HG02798 (cell line): ENCODE measurements around the gene DHRS3.
"Not testable (repeated sequence)": the region's sequence is repeated elsewhere in the genome, so short reads cannot be mapped to it uniquely, and the experiment has no call there.

ENCODE experiments used
- ATAC-seq: cut with Tn5 transposase; IDR thresholded peaks from one replicate; pipeline ENCODE4 v1.9.1; 2021; ENCODE audit warnings: mild to moderate bottlenecking; ENCODE audit not compliant: unreplicated experiment, poor library complexity

The DHRS3 gene

DNA sequence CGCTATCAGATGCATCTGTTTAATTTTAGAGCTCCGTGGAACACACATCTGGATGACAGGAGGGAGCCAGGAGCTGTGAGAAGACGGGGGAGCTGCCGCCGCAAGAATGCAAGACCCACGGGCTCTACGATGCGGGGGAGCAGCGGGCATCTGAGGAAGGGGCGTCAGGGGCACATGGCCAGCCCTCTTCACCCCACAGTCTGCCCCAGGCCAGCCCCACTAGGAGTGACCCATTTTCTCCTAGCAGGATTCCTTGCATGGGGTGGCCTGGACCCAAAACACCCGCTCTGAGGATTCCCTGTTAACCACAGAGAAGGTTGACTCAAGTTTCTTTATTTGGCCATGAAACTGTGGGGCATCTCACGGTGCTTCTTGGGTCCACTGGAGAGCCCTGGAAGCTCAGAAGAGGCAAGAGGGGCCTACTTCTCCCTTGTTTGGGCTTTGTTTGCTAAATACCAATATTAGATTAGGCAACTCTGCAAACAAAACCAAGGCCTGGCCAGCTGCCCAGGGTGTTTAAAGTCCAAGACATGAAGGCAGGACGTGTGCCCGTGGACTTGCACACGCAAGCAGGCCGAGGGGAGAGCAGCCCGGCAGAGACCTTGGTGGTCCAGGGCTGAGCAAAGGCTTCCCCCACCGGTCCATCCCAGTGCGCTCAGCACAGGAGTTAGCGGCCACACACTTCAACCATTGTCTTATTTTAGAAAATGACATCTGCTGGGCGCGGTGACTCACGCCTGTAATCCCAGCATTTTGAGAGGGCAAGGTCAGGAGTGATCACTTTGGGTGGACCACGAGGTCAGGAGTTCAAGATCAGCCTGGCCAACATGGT is 89.8 kb downstream of the DHRS3 start:
- no peak for ATAC-seq

DNA sequence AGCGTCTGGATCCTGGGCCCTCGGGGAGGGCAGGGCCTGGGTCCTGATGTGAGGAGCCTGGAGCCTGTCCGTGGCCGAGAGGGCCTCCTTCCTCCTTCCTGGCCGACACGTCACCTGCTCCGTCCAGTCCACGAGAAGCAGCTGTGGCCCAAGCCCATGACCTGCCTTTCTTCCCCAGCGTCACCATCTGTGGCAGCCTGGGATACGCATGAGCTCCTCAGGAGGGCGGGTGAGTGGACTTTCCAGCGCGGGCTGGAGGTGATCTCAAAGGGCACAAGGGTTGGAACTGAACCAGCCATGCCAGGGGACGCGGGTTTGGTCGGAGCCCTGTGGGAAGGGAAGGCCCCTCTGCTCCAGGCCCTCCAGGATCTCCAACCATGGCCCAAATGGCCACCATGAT is 90.4 kb downstream of the DHRS3 start:
- no peak for ATAC-seq

DNA sequence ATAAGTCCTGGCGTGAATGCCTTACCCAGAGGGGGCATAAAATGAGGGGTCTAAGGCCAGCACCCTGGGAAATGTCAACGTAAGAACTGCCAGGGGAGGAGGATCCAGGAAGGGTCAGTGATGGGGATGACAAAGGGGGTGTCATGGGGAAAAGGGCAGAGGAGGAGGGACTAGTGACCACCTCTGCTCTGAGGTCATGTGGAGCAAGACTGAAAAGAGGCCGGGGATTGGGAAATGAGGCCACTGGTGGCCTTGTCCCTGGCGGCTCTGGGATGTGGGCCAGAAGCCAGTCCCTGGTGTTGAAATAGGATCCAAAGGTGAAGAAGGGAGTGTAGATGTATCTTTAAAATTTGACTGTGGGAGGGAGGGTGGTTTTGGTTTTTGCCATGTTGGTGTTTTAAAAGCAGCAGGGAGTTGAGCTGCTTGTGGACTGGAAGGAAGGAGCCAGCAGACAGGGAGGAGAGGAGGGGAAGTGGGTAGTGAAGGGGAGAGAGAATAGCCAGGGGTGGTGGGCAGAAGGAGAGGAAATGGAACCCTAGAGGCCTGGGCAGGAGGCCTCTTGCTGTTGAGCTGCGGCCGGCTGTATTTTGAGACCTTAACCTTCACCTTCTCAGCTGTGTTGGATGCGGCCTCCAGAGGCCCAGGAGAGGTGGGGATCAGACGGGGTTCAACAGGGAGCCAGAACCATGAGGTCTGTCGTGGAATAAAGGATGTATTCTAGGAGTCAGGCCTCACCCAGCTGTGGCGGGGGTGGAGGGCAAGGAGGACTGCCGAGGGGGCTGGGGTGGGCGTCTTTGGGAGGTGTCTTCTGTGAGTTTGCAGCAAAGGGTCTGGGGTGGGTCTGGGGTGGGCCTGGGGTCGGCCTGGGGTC is 92.5 kb downstream of the DHRS3 start:
- ATAC-seq: no peak

DNA sequence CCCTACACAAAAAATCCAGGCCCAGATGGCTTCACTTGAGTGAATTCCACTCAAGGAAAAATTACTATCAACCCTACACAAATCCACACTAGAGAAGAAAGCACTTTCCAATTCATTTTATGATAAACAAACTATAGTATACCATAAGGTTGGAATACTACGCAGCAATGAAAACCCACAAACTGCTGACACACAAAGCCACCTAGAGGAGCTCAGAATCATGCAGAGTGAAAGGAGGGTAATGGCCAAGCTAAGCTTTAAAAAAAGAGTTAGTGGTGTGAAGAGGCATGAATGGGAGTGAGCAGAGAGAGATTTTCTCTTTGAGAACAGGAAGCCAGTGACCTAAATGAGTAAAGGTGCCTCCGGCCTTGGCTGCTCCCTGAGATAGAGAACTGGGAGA is 93.7 kb downstream of the DHRS3 start:
- no peak for ATAC-seq

DNA sequence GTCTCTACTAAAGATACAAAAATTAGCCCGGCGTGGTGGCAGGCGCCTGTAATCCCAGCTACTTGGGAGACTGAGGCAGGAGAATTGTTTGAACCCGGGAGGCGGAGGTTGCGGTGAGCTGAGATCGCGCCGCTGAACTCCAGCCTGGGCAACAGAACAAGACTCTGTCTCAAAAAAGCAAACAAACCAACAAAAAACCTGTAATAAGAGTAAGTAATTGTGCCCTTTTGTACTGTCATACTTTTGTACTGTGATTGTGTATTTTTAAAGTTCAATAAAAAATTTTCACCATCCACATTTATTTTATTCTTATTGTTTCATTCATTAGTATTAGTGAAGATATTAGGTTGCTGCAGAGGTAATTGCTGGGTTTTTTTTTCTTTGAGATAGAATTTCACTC is 95.2 kb downstream of the DHRS3 start:
- ATAC-seq: not testable (repeated sequence)

DNA sequence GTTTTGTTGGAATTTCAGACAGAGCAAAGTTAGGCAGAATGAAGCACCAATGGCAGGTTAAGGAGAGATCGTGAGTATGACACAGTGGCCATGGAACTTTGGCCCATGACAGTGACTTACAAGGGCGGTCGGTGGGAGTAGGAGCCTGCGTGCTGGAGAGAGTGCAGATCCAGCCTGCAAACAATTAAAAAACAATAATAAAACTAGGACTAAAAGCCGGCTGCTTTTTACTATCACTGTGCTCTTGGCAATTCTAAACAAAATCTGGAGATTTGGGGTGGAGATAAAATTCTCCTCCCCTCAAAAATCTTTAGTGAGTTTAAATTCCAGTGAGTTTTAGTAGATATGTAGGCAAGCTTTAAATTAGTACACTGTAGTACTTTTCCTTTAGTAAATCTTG is 96.9 kb downstream of the DHRS3 start:
- ATAC-seq: no peak

DNA sequence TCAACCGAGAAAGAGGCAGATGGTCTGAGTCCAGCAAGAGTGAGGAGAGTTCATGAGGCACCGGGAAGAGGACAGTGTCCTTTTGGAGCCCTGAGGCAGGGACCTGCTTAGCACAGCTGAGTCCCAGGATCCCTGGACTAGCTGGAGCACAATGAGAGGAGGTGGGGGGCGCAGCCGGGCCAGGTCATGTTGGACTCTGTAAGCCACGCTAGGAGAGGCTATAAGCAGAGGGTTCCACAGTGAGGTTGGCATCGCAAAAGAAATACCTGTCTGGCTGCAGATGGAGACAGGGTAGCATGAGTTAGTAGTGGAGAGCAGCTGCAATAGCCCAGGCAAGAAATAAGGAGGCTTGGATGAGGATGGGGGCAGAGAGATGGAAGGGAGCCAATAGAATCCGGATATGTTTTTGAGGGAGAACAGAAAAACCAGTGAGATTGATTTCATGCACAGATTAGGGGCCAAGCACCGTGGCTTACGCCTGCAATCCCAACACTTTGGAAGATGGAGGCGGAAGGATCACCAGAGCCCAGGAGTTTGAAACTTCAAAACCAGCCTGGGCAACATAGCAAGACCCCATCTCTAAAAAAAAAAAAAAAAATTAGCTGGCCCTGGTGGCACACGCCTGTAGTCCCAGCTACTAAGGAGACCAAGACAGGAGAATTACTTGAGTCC is 98.2 kb downstream of the DHRS3 start:
- no peak for ATAC-seq

DNA sequence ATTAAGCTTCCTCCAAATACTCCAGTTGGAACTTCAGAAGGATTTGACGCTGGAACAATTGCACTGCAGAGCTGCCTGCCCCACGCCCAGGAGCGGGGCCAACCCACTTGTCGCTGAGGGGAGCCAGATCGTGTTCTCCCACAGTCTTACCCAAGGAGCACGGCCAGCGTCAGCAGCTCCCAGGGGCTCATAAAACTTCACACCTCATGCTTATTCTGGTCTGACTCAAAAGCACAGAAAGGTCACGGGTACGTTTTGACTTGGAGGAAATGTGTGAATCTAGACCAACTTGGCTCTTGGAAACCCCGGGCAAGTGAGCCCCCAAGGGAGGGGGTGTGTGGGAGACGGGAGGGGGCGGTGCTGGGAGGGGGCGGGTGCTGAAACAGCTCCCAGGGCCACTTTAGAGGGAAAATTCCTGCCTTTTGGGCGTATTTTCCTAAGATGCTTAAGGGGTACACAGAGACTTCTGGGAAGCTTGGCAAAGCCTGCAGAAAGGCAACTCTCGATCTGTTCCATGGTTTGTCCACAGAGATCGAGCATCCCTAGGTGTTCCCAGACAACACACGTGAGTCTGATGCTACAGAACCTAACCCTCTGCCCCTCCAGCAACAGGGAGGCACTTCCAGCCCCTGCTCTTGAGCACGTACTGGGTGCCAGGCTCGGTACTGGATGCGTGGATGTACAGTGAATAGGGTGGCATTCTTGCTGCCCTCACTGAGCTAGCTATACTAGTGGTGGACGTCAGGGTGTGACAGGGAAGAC is 98.9 kb downstream of the DHRS3 start:
- no peak for ATAC-seq
